K562 (cell line): ENCODE results near the gene EYA2. TPM values are rescaled to one million over a fixed set of nuclear protein-coding genes. Genes with fewer than 3 reads are reported as not detected.

Experiments
- ATAC-seq: fragments of 200-7000 bp; cut with Tn5 transposase; 3 replicates; pipeline ENCODE4 v1.9.1; 2020; ENCODE audit warnings: moderate library complexity
- BruUV-seq: library from RNA; stranded (reverse); fragments of 400-500 nt; replicated peaks from 2 replicates; lab custom pipeline; 2021; lab: Mats Ljungman, UMichigan
- CTCF ChIA-PET: fragments of 300-600 bp; formaldehyde crosslinking; extraction: SDS; loops from one replicate; lab custom pipeline; 2021; ENCODE audit warnings: low intra/inter-chr PET ratio; lab: Yijun Ruan, JAX
- POLR2A ChIA-PET: fragments of 300-600, 350-650 bp; sonication (Branson Sonifier 250); formaldehyde crosslinking; extraction: SDS; loops from one replicate; lab custom pipeline; 2021; ENCODE audit warnings: antibody characterized with exemption, inconsistent platforms; lab: Yijun Ruan, JAX
- DNase-seq, 4 experiments: peaks; one replicate each; pipeline versions ENCODE4 v3.0.0 to v3.0.0-alpha.2; 2011 to 2018; ENCODE audit warnings: low spot score in 3 of 4, mixed read lengths in 3 of 4; ENCODE audit errors: extremely low read depth in 1 of 4
- FAIRE-seq: peaks from 2 replicates; lab custom pipeline; 2011; peaks lifted over from hg19 to GRCh38; lab: Jason Lieb, UNC
- H2AFZ ChIP-seq: 2 replicates; pipeline ENCODE4 v1.6.0; 2011; ENCODE audit warnings: low read depth, low read length, control low read depth, inconsistent platforms
- H3K27ac ChIP-seq: fragments of 200-600 bp; 3 replicates; pipeline ENCODE4 v1.8.0; 2011; ENCODE audit warnings: low read depth, mild to moderate bottlenecking, control low read depth, inconsistent platforms, low read length, moderate library complexity, mixed read lengths; ENCODE audit errors: extremely low read depth
- H3K27me3 ChIP-seq, 2 experiments: fragments of 300-600 bp in 1 of 2; 2 replicates in 1 of 2; 3 replicates in 1 of 2; pipeline versions ENCODE4 v1.6.0 to v1.8.0; 2011; ENCODE audit warnings: inconsistent platforms in 2 of 2, low read length in 2 of 2, mild to moderate bottlenecking in 1 of 2, mixed read lengths in 1 of 2, moderate library complexity in 1 of 2; ENCODE audit not compliant: control insufficient read depth in 2 of 2, insufficient read depth in 2 of 2
- H3K36me3 ChIP-seq: fragments of 300-600 bp; 3 replicates; pipeline ENCODE4 v1.8.0; 2011; ENCODE audit warnings: mild to moderate bottlenecking, low read length, inconsistent platforms; ENCODE audit not compliant: control insufficient read depth, insufficient read depth
- H3K4me1 ChIP-seq, 2 experiments: fragments of 200-600 bp in 1 of 2; replicated peaks in 1 of 2; 2 replicates in 1 of 2; 3 replicates in 1 of 2; pipeline versions ENCODE4 v1.5.1 to v1.8.0; 2011; ENCODE audit warnings: inconsistent platforms in 2 of 2, low read length in 2 of 2, mild to moderate bottlenecking in 1 of 2, mixed read lengths in 1 of 2, moderate library complexity in 1 of 2; ENCODE audit not compliant: control insufficient read depth in 2 of 2, insufficient read depth in 2 of 2
- H3K4me2 ChIP-seq: 2 replicates; pipeline ENCODE4 v1.6.1; 2011; ENCODE audit warnings: low read length, control low read depth, inconsistent platforms, mixed read lengths; ENCODE audit not compliant: insufficient read depth
- H3K4me3 ChIP-seq: fragments of 200-600 bp; sonication (generic), shearing (Covaris generic); 2 replicates; pipeline ENCODE4 v1.5.1; 2016; ENCODE audit warnings: control low read depth, inconsistent platforms
- H3K79me2 ChIP-seq: fragments of 200-600 bp; 3 replicates; pipeline ENCODE4 v1.8.0; 2011; ENCODE audit warnings: low read length, inconsistent platforms; ENCODE audit not compliant: control insufficient read depth, insufficient read depth
- H3K9ac ChIP-seq, 2 experiments: 2 replicates each; pipeline versions ENCODE4 v1.6.0 to v1.6.1; 2011; ENCODE audit warnings: low read depth in 2 of 2, low read length in 2 of 2, control low read depth in 1 of 2, inconsistent platforms in 1 of 2, mild to moderate bottlenecking in 1 of 2, mixed read lengths in 1 of 2; ENCODE audit not compliant: insufficient read depth in 1 of 2
- H3K9me1 ChIP-seq: one replicate; pipeline ENCODE4 v1.6.0; 2011; ENCODE audit warnings: inconsistent platforms, mild to moderate bottlenecking, low read length, moderate library complexity; ENCODE audit not compliant: control insufficient read depth, insufficient read depth
- H3K9me3 ChIP-seq: replicated peaks from 2 replicates; pipeline ENCODE4 v1.5.1; 2011; ENCODE audit warnings: low read depth, low read length, inconsistent platforms; ENCODE audit not compliant: control insufficient read depth, insufficient read depth
- H4K20me1 ChIP-seq: replicated peaks from 2 replicates; pipeline ENCODE4 v1.6.1; 2011; ENCODE audit warnings: low read length, inconsistent platforms, mixed read lengths; ENCODE audit not compliant: control insufficient read depth, insufficient read depth
- C11orf30 ChIP-seq: fragments of 450-650 bp; IDR thresholded peaks from 2 replicates; pipeline ENCODE4 v1.6.1; 2016; ENCODE audit warnings: low read depth, mild to moderate bottlenecking
- CTCF ChIP-seq, 3 experiments: IDR thresholded peaks in 2 of 3; conservative IDR thresholded peaks in 1 of 3; 2 replicates each; pipeline ENCODE4 v1.5.1; 2011 to 2012; ENCODE audit warnings: low read length in 3 of 3, mild to moderate bottlenecking in 3 of 3, control low read depth in 2 of 3, improper control_type of control experiment in 1 of 3, inconsistent platforms in 1 of 3, low read depth in 1 of 3, mixed read lengths in 1 of 3, moderate library complexity in 1 of 3; ENCODE audit not compliant: insufficient read depth in 2 of 3
- HDAC1 ChIP-seq, 2 experiments: fragments of 450-650 bp; IDR thresholded peaks; 2 replicates each; pipeline ENCODE4 v1.6.1; 2016 to 2017; ENCODE audit warnings: inconsistent platforms in 1 of 2, mild to moderate bottlenecking in 1 of 2, moderate library complexity in 1 of 2
- HDAC6 ChIP-seq: IDR thresholded peaks from 2 replicates; pipeline ENCODE4 v1.6.1; 2012; ENCODE audit warnings: low read depth, mild to moderate bottlenecking, control low read depth, inconsistent platforms, low read length, moderate library complexity
- MAFF ChIP-seq: IDR thresholded peaks from 2 replicates; pipeline ENCODE4 v1.6.1; 2012; ENCODE audit warnings: low read length, improper control_type of control experiment
- MAFG ChIP-seq: fragments of 450-650 bp; conservative IDR thresholded peaks from 2 replicates; pipeline ENCODE4 v1.6.1; 2016; ENCODE audit warnings: missing genetic modification characterization, missing compliant biosample characterization
- MCM7 ChIP-seq, 2 experiments: fragments of 450-650 bp; IDR thresholded peaks; 2 replicates each; pipeline ENCODE4 v1.6.1; 2016 to 2018
- NFE2 ChIP-seq: IDR thresholded peaks from 2 replicates; pipeline ENCODE4 v1.6.1; 2014; ENCODE audit warnings: antibody characterized with exemption, low read depth
- NFE2L1 ChIP-seq: fragments of 450-650 bp; IDR thresholded peaks from 2 replicates; pipeline ENCODE4 v1.6.1; 2016; ENCODE audit warnings: missing genetic modification characterization, low read depth, mild to moderate bottlenecking, missing compliant biosample characterization, moderate library complexity, borderline replicate concordance
- NKRF ChIP-seq: fragments of 450-650 bp; IDR thresholded peaks from 2 replicates; pipeline ENCODE4 v1.6.1; 2016; ENCODE audit warnings: borderline replicate concordance
- PHF21A ChIP-seq: fragments of 450-650 bp; IDR thresholded peaks from 2 replicates; pipeline ENCODE4 v1.6.1; 2017; ENCODE audit warnings: low read depth, borderline replicate concordance
- RAD51 ChIP-seq: fragments of 450-650 bp; IDR thresholded peaks from 2 replicates; pipeline ENCODE4 v1.7.1; 2016; ENCODE audit warnings: low read depth, mild to moderate bottlenecking, borderline replicate concordance
- ZNF354B ChIP-seq: fragments of 250-450 bp; sonication (Bioruptor Pico); IDR thresholded peaks from 2 replicates; pipeline ENCODE4 v1.4.0; 2020
- WGBS: fragments of 100-300 bp; shearing (Covaris generic); methylation state at CpG from one replicate; pipeline ENCODE4 v1.1.6; 2016; ENCODE audit warnings: low coverage, mixed read lengths; ENCODE audit not compliant: insufficient coverage; ENCODE audit errors: missing lambda C conversion rate; 5-methylcytosine and 5-hydroxymethylcytosine counted together
- in situ Hi-C: fragments of 300-500 bp; cut with MboI; formaldehyde crosslinking; loops from 4 replicates; pipeline ENCODE4 v1.15.0; 2018; ENCODE audit warnings: inconsistent platforms, mixed read lengths
- intact Hi-C: fragments of 100-400 bp; cut with micrococcal nuclease; formaldehyde crosslinking; loops from 2 replicates; pipeline ENCODE4 v1.14.2; 2022
- polyA plus RNA-seq, 8 experiments: library from polyadenylated mRNA; depleted of rRNA in 4 of 8; stranded (reverse) in 5 of 8; unstranded in 3 of 8; fragments of >200 nt; fragmentation: Nextera tagmentation in 2 of 8; fragmentation: Illumina TruSeq in 1 of 8; extraction: Ambion mirVana in 2 of 8; extraction: Trizol in 1 of 8; gene quantifications; 2 replicates each; pipeline versions ENCODE4 v1.2.1 to v1.2.3, GENCODE V29; 2011 to 2014; ENCODE audit warnings: inconsistent platforms in 1 of 8, missing spikeins in 1 of 8
- total RNA-seq, 7 experiments: library from RNA; depleted of rRNA in 6 of 7; stranded (reverse); fragments of >200 nt in 6 of 7; fragmentation: Illumina TruSeq in 2 of 7; extraction: Trizol in 2 of 7; gene quantifications; 2 replicates each; pipeline versions ENCODE4 v1.2.1 to v1.2.3, GENCODE V29; 2011 to 2021; ENCODE audit warnings: low replicate concordance in 1 of 7

Gene EYA2
- total and polyA plus RNA-seq, 9 of the 15 experiments (the other 6 are each of a cell fraction or from before 2014, with no cell fraction given) = 0.03 TPM; not detected in 8

- H2AFZ ChIP-seq = no peak overlapping the region
- FAIRE-seq (peak; percentile 77), ATAC-seq (peak; percentile 99), DNase-seq (peak; percentile 48 to 87 (median 78))
- no peak overlapping the region for H3K9ac ChIP-seq
- no peak overlapping the region for H3K4me3 ChIP-seq
- H3K79me2 ChIP-seq = no peaks in the 10 kb centered on the region
- no peak overlapping the region for H3K4me2 ChIP-seq
- 0% methylated on average over 3 of the region's 3 CpGs for WGBS
- no peaks in the 10 kb centered on the region; a peak in 1 of 5 replicates for H3K4me1 ChIP-seq
- POLR2A ChIA-PET = no interaction called here
- peaks cover 8 to 33% of the 10 kb centered on the region in 2 experiments; a peak in 3 of 5 replicates for H3K27me3 ChIP-seq
- intact Hi-C loops = no loop called here
- no peaks in the 10 kb centered on the region for H3K9me1 ChIP-seq
- H3K27ac ChIP-seq = no peak overlapping the region
- H3K9me3 ChIP-seq = no peaks in the 10 kb centered on the region
- H4K20me1 ChIP-seq = peaks cover 7% of the 10 kb centered on the region; the same call in 1 of the 2 replicates
- no TSS peak for BruUV-seq
- CTCF ChIA-PET = no interaction called here
- H3K36me3 ChIP-seq = no peaks in the 10 kb centered on the region
- in situ Hi-C loops = no loop called here
- TF ChIP-seq PHF21A = no peak
- TF ChIP-seq NKRF = no peak
- TF ChIP-seq CTCF (IDR thresholded peaks at IDR 0.05 in 2 of 3, conservative IDR thresholded peaks at IDR 0.05 in 1 of 3; ENCODE audit: insufficient read depth in 2 of 3, low read depth in 1 of 3, low read length in 3 of 3) = peak in 2 of 3 experiments; percentile 34 to 52; a peak in 2 of 6 replicates
- peak; percentile 39; the same call in 1 of the 2 replicates for TF ChIP-seq NFE2L1
- peak; percentile 59 for TF ChIP-seq MAFG
- peak; percentile 67 for TF ChIP-seq NFE2
- TF ChIP-seq RAD51 = peak; percentile 85
- peak; percentile 46; the same call in 1 of the 2 replicates for TF ChIP-seq C11orf30
- no peak for TF ChIP-seq HDAC6
- no peak for TF ChIP-seq ZNF354B (CRISPR knock-in tag)
- peak; percentile 62 for TF ChIP-seq MAFF
- no peak for TF ChIP-seq HDAC1 (IDR thresholded peaks at IDR 0.05)
- no peak for TF ChIP-seq MCM7 (IDR thresholded peaks at IDR 0.05)
These were observed 44.7 kb downstream of the EYA2 start for GRCh38 chr20:46939031-46939965.
